ENCODE results near the gene SP2. TPM values are rescaled to one million over a fixed set of nuclear protein-coding genes. Genes with fewer than 3 reads are reported as not detected.

Gene SP2
- total RNA-seq, 3 donors from 2014 or later: 20.9 to 25.6 (median 23.1) TPM

- H3K4me3 Mint-ChIP-seq: no peak overlapping the region
Observed at GRCh38 chr17:47952171-47953021, 56.4 kb downstream of the SP2 start.

GRCh38 chr17:47953909-47954308 lies 57.9 kb downstream of the SP2 start:
- Mint-ChIP-seq H3K27me3 (ENCODE audit: low read depth) (no peaks in the 10 kb centered on the region), H3K36me3 (ENCODE audit: insufficient read depth) (peaks cover 6% of the 10 kb centered on the region), H3K4me3 (no peak overlapping the region), H3K4me1 (ENCODE audit: low read depth) (peaks cover 17% of the 10 kb centered on the region), H3K9me3 (no peaks in the 10 kb centered on the region)
- no peak for ATAC-seq
- DNase-seq: no peak

More at GRCh38 chr17:47952171-47953021, 56.4 kb downstream of the SP2 start:
- no peak for DNase-seq
- no peak for ATAC-seq
- H3K4me1 Mint-ChIP-seq (ENCODE audit: low read depth): peaks cover 17% of the 10 kb centered on the region
- no peaks in the 10 kb centered on the region for H3K9me3 Mint-ChIP-seq
- peaks cover 9% of the 10 kb centered on the region for H3K36me3 Mint-ChIP-seq (ENCODE audit: insufficient read depth)
- no peaks in the 10 kb centered on the region for H3K27me3 Mint-ChIP-seq (ENCODE audit: low read depth)

- no peaks in the 10 kb centered on the region for H3K9me3 Mint-ChIP-seq
- H3K4me1 Mint-ChIP-seq (ENCODE audit: low read depth): no peaks in the 10 kb centered on the region
- peaks cover 2% of the 10 kb centered on the region for H3K36me3 Mint-ChIP-seq (ENCODE audit: insufficient read depth)
- no peak overlapping the region for H3K4me3 Mint-ChIP-seq
- H3K27me3 Mint-ChIP-seq (ENCODE audit: low read depth): no peaks in the 10 kb centered on the region
- DNase-seq (no peak), ATAC-seq (no peak)
Observed at GRCh38 chr17:47955497-47956461, 59.7 kb downstream of the SP2 start.

- ATAC-seq: no peak
- H3K9me3 Mint-ChIP-seq: no peaks in the 10 kb centered on the region
Observed at GRCh38 chr17:47956791-47957590, 61.0 kb downstream of the SP2 start.

GRCh38 chr17:47957591-47958490 lies 61.8 kb downstream of the SP2 start, which contains the start of gene PRR15L:
TSS of gene PRR15L (minus strand) at chr17:47957883. CDS start at chr17:47953234, 4,649 bp downstream.
- no peaks in the 10 kb centered on the region for H3K4me1 Mint-ChIP-seq (ENCODE audit: low read depth)
- DNase-seq: no peak

More at GRCh38 chr17:47956791-47957590, 61.0 kb downstream of the SP2 start:
- no peak overlapping the region for H3K4me3 Mint-ChIP-seq
- peaks cover 2% of the 10 kb centered on the region for H3K36me3 Mint-ChIP-seq (ENCODE audit: insufficient read depth)
- H3K4me1 Mint-ChIP-seq (ENCODE audit: low read depth): no peaks in the 10 kb centered on the region
- H3K27me3 Mint-ChIP-seq (ENCODE audit: low read depth): no peaks in the 10 kb centered on the region
- DNase-seq: no peak

GRCh38 chr17:47959825-47960655 lies 64.0 kb downstream of the SP2 start:
- H3K36me3 Mint-ChIP-seq (ENCODE audit: insufficient read depth): no peaks in the 10 kb centered on the region

More at GRCh38 chr17:47957591-47958490, 61.8 kb downstream of the SP2 start, which contains the start of gene PRR15L:
- H3K9me3 Mint-ChIP-seq: no peaks in the 10 kb centered on the region
- H3K27me3 Mint-ChIP-seq (ENCODE audit: low read depth): no peaks in the 10 kb centered on the region
- no peak for ATAC-seq
- H3K4me3 Mint-ChIP-seq: no peak within 1 kb of the TSS
- H3K36me3 Mint-ChIP-seq (ENCODE audit: insufficient read depth): peaks cover 2% of the 10 kb centered on the region

GRCh38 chr17:47961406-47961805 lies 65.4 kb downstream of the SP2 start:
- ATAC-seq (no peak), DNase-seq (no peak)
- no peaks in the 10 kb centered on the region for H3K27me3 Mint-ChIP-seq (ENCODE audit: low read depth)
- H3K9me3 Mint-ChIP-seq: no peaks in the 10 kb centered on the region
- H3K4me1 Mint-ChIP-seq (ENCODE audit: low read depth): no peaks in the 10 kb centered on the region
- H3K4me3 Mint-ChIP-seq: no peak overlapping the region
- no peaks in the 10 kb centered on the region for H3K36me3 Mint-ChIP-seq (ENCODE audit: insufficient read depth)

More at GRCh38 chr17:47959825-47960655, 64.0 kb downstream of the SP2 start:
- Mint-ChIP-seq H3K4me1 (ENCODE audit: low read depth) (no peaks in the 10 kb centered on the region), H3K4me3 (no peak overlapping the region), H3K9me3 (no peaks in the 10 kb centered on the region), H3K27me3 (ENCODE audit: low read depth) (no peaks in the 10 kb centered on the region)
- DNase-seq (no peak), ATAC-seq (no peak)

- no peak for ATAC-seq
- no peak overlapping the region for H3K4me3 Mint-ChIP-seq
- no peaks in the 10 kb centered on the region for H3K4me1 Mint-ChIP-seq (ENCODE audit: low read depth)
- no peaks in the 10 kb centered on the region for H3K36me3 Mint-ChIP-seq (ENCODE audit: insufficient read depth)
- no peaks in the 10 kb centered on the region for H3K9me3 Mint-ChIP-seq
- H3K27me3 Mint-ChIP-seq (ENCODE audit: low read depth): no peaks in the 10 kb centered on the region
- no peak for DNase-seq
Observed at GRCh38 chr17:47962901-47963300, 66.9 kb downstream of the SP2 start.

GRCh38 chr17:47964856-47965255 lies 68.8 kb downstream of the SP2 start:
- ATAC-seq: no peak
- Mint-ChIP-seq H3K36me3 (ENCODE audit: insufficient read depth) (no peaks in the 10 kb centered on the region), H3K27me3 (ENCODE audit: low read depth) (no peaks in the 10 kb centered on the region), H3K4me3 (no peak overlapping the region), H3K9me3 (no peaks in the 10 kb centered on the region), H3K4me1 (ENCODE audit: low read depth) (peaks cover 4% of the 10 kb centered on the region)
- no peak for DNase-seq

- Mint-ChIP-seq H3K36me3 (ENCODE audit: insufficient read depth) (no peaks in the 10 kb centered on the region), H3K27me3 (ENCODE audit: low read depth) (no peaks in the 10 kb centered on the region), H3K4me1 (ENCODE audit: low read depth) (peaks cover 13% of the 10 kb centered on the region), H3K4me3 (no peak overlapping the region), H3K9me3 (no peaks in the 10 kb centered on the region)
- ATAC-seq (no peak), DNase-seq (no peak)
Observed at GRCh38 chr17:47966079-47966519, 70.1 kb downstream of the SP2 start.

GRCh38 chr17:47967607-47968252 lies 71.7 kb downstream of the SP2 start:
- Mint-ChIP-seq H3K4me1 (ENCODE audit: low read depth) (peaks cover 21% of the 10 kb centered on the region), H3K27me3 (ENCODE audit: low read depth) (no peaks in the 10 kb centered on the region), H3K36me3 (ENCODE audit: insufficient read depth) (no peaks in the 10 kb centered on the region), H3K9me3 (no peaks in the 10 kb centered on the region), H3K4me3 (no peak overlapping the region)
- no peak for ATAC-seq
- no peak for DNase-seq

- no peaks in the 10 kb centered on the region for H3K27me3 Mint-ChIP-seq (ENCODE audit: low read depth)
- DNase-seq: no peak
- no peaks in the 10 kb centered on the region for H3K9me3 Mint-ChIP-seq
- no peaks in the 10 kb centered on the region for H3K36me3 Mint-ChIP-seq (ENCODE audit: insufficient read depth)
- no peak overlapping the region for H3K4me3 Mint-ChIP-seq
- no peak for ATAC-seq
- peaks cover 25% of the 10 kb centered on the region for H3K4me1 Mint-ChIP-seq (ENCODE audit: low read depth)
Observed at GRCh38 chr17:47968836-47969235, 72.8 kb downstream of the SP2 start.
